Type B pancreatic cell (in vitro differentiated cells): ENCODE measurements around the gene TH. TPM values are rescaled to one million over a fixed set of nuclear protein-coding genes. Genes with fewer than 3 reads are reported as not detected.
A peak's percentile ranks its signal among the peaks of the same experiment; 100 is the strongest.

Experiments used
- DNase-seq: peaks from one replicate; pipeline ENCODE4 v3.0.0; 2021; ENCODE audit warnings: mixed read lengths; ENCODE audit not compliant: unreplicated experiment; ENCODE audit errors: extremely low spot score
- H3K27ac Mint-ChIP-seq: 2 replicates; pipeline ENCODE4 v1.8.0; 2021; ENCODE audit warnings: mild to moderate bottlenecking, mixed read lengths
- H3K27me3 Mint-ChIP-seq: 2 replicates; pipeline ENCODE4 v1.8.0; 2021; ENCODE audit warnings: mixed read lengths
- H3K36me3 Mint-ChIP-seq: 2 replicates; pipeline ENCODE4 v1.8.0; 2021; ENCODE audit warnings: mixed read lengths
- H3K4me1 Mint-ChIP-seq: one replicate; pipeline ENCODE4 v1.8.0; 2021; ENCODE audit warnings: mixed read lengths; ENCODE audit not compliant: unreplicated experiment
- H3K4me3 Mint-ChIP-seq: 2 replicates; pipeline ENCODE4 v1.8.0; 2021; ENCODE audit warnings: mild to moderate bottlenecking, mixed read lengths
- H3K9me3 Mint-ChIP-seq: 2 replicates; pipeline ENCODE4 v1.8.0; 2021; ENCODE audit warnings: mixed read lengths
- CTCF ChIP-seq: fragments of 200-600 bp; sonication (generic); conservative IDR thresholded peaks from 2 replicates; pipeline ENCODE4 v1.5.0; 2021; ENCODE audit warnings: antibody characterized with exemption, mild to moderate bottlenecking
- total RNA-seq: library from RNA; stranded (reverse); gene quantifications from 2 replicates; pipeline ENCODE4 v1.2.1, GENCODE V29; 2021; ENCODE audit warnings: low replicate concordance

Gene TH
- total RNA-seq, 1 donor from 2014 or later, result 2.2 TPM

DNA sequence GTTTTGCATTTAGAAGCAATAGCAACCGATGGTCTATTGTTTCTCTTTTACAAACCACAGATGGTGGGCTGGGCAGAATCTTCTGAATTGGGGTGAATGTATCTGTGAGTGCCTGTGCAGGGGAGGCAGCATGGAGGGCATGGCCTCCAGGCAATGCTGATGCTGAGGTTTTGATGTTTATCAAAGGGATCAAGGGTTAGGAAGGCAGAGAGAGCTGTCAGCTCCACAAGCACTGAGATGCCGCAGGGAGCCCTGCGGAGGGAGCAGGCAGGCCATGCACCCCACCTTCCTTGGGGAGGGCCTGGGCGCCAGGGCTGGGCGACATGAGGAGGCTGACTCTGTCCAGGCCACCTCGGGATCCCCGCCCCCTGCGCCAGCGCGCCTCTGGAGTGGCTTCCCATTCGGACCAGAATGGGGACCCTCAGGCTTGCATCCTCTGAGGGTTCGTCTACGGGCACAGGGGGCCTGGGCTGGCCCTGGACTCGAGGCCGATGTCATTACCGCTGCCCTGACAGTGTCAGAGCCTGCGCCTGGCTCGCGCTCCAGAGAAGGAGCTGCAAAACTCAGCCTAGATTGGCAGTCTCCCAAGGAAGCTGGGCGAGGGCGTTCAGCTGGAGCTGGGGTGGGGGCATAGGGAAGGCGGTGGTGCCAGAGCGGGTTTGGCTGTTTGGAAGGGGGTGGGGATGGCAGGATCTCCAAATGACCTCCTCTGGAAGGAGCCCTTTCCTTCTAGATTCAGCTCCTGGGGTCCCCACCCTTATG lies 13.9 kb upstream of the TH start:
- peaks cover 12% of the 10 kb centered on the region for H3K4me1 Mint-ChIP-seq
- H3K4me3 Mint-ChIP-seq, result no peak overlapping the region
- no peak for DNase-seq
- H3K27ac Mint-ChIP-seq, result no peak overlapping the region
- no peak for TF ChIP-seq CTCF
- peaks cover 4% of the 10 kb centered on the region for H3K27me3 Mint-ChIP-seq
- H3K9me3 Mint-ChIP-seq, result no peaks in the 10 kb centered on the region
- no peaks in the 10 kb centered on the region for H3K36me3 Mint-ChIP-seq

- Mint-ChIP-seq H3K36me3 (no peaks in the 10 kb centered on the region), H3K27ac (peak overlapping the region; percentile 14), H3K27me3 (peaks cover 3% of the 10 kb centered on the region), H3K4me1 (peaks cover 14% of the 10 kb centered on the region), H3K4me3 (no peak overlapping the region), H3K9me3 (no peaks in the 10 kb centered on the region)
- no peak for TF ChIP-seq CTCF
- no peak for DNase-seq
These were observed 11.3 kb upstream of the TH start for GRCh38 chr11:2182692-2183474.

DNA sequence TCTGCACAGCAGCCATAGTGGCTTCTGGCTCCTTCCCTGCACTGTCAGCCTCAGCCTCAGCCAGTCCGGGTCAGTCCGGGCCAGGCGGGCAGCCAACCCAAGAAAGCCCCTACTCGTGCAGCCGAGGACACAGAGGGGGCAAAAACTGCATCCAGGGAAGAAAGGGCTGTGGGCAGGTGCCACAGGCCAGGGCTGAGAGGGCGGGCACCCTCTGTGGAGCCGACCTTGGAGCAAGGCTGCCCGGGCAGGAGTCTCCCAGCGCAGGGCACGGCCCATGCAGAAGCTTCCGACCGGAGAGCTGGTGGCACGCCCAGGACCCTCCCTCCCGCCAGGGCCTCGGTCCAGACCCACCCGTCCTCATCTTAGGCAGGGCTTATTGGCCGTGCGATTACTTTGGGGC lies 10.5 kb upstream of the TH start:
- no peak for DNase-seq
- Mint-ChIP-seq H3K36me3 (no peaks in the 10 kb centered on the region), H3K27ac (no peak overlapping the region), H3K4me1 (peaks cover 14% of the 10 kb centered on the region), H3K27me3 (peaks cover 3% of the 10 kb centered on the region), H3K9me3 (no peaks in the 10 kb centered on the region), H3K4me3 (no peak overlapping the region)
- TF ChIP-seq CTCF, result no peak

DNA sequence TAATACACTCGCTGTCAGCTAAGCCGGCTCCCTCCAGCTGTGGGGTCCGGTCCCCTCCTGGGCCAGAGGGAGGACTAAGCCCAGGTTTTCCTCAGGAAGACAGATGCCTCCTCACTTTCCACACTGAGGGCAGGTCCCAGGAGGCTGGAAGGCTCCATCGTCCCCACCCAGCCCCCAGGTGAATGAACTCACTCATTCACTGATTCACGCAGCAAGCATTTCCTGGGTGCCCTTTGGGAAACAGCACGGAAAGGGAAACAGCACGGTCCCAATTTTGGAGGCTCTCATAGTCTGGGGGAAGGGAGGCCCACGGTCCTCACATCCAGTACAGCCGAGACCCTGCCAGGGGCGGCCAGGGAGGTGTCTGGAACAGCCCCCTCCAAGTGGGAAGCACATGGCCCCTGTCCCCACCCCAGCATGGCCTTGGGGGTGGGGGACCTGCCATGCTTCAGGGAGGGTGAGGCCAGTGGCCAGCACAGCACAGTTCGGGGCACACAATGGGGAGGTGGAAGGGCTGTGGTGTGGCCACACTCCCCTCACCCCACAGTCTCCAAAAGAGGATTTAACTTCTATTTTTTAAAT lies 9.3 kb upstream of the TH start:
- TF ChIP-seq CTCF, result no peak
- peaks cover 19% of the 10 kb centered on the region for H3K4me1 Mint-ChIP-seq
- H3K27ac Mint-ChIP-seq, result no peak overlapping the region
- DNase-seq, result no peak
- H3K9me3 Mint-ChIP-seq, result no peaks in the 10 kb centered on the region
- no peak overlapping the region for H3K4me3 Mint-ChIP-seq
- peaks cover 3% of the 10 kb centered on the region for H3K27me3 Mint-ChIP-seq
- no peaks in the 10 kb centered on the region for H3K36me3 Mint-ChIP-seq

GRCh38 chr11:2180347-2180746 lies 8.7 kb upstream of the TH start:
- DNase-seq, result no peak
- peaks cover 3% of the 10 kb centered on the region for H3K27me3 Mint-ChIP-seq
- no peak overlapping the region for H3K4me3 Mint-ChIP-seq
- peaks cover 19% of the 10 kb centered on the region for H3K4me1 Mint-ChIP-seq
- no peak for TF ChIP-seq CTCF
- H3K9me3 Mint-ChIP-seq, result no peaks in the 10 kb centered on the region
- H3K36me3 Mint-ChIP-seq, result no peaks in the 10 kb centered on the region
- no peak overlapping the region for H3K27ac Mint-ChIP-seq
